H1 (cell line): ENCODE measurements around the gene ADSS2. TPM values are rescaled to one million over a fixed set of nuclear protein-coding genes. Genes with fewer than 3 reads are reported as not detected.

Experiments
- CTCF ChIA-PET: fragments of 300-600 bp; sonication (Branson Sonifier 250); formaldehyde crosslinking; loops from one replicate; lab custom pipeline; 2021; ENCODE audit not compliant: partially characterized antibody; lab: Charles Lee
- POLR2A ChIA-PET: fragments of 300-600 bp; sonication (Branson Sonifier 250); formaldehyde crosslinking; loops from one replicate; lab custom pipeline; 2021; ENCODE audit warnings: inconsistent platforms; ENCODE audit not compliant: partially characterized antibody; lab: Charles Lee
- DNase-seq, 2 experiments: peaks; one replicate each; pipeline versions ENCODE4 v3.0.0 to v3.0.0-alpha.2; 2010 to 2022; ENCODE audit warnings: low spot score in 2 of 2, low read depth in 1 of 2, mixed read lengths in 1 of 2
- FAIRE-seq: peaks from 2 replicates; lab custom pipeline; 2011; peaks lifted over from hg19 to GRCh38; lab: Jason Lieb, UNC
- H2AFZ ChIP-seq: 2 replicates; pipeline ENCODE4 v1.8.1; 2012; ENCODE audit warnings: low read length, inconsistent platforms
- H2AK5ac ChIP-seq: 2 replicates; pipeline ENCODE4 v1.6.1; 2013; ENCODE audit warnings: low read depth, low read length
- H2BK120ac ChIP-seq: replicated peaks from 2 replicates; pipeline ENCODE3; 2013; ENCODE audit warnings: low read depth, low read length, inconsistent platforms
- H2BK12ac ChIP-seq: 2 replicates; pipeline ENCODE4 v1.6.1; 2013; ENCODE audit warnings: low read depth, low read length
- H2BK15ac ChIP-seq: 2 replicates; pipeline ENCODE4 v1.6.1; 2013; ENCODE audit warnings: low read length
- H2BK20ac ChIP-seq: 2 replicates; pipeline ENCODE4 v1.6.1; 2013; ENCODE audit warnings: low read length
- H2BK5ac ChIP-seq: 2 replicates; pipeline ENCODE4 v1.6.1; 2013; ENCODE audit warnings: low read depth, low read length
- H3K14ac ChIP-seq: 2 replicates; pipeline ENCODE4 v1.6.1; 2013; ENCODE audit warnings: inconsistent platforms; ENCODE audit not compliant: insufficient read length
- H3K18ac ChIP-seq: 2 replicates; pipeline ENCODE4 v1.6.1; 2013; ENCODE audit warnings: low read length; ENCODE audit errors: extremely low read depth
- H3K23ac ChIP-seq: 2 replicates; pipeline ENCODE4 v1.6.1; 2013; ENCODE audit warnings: inconsistent platforms; ENCODE audit not compliant: insufficient read length
- H3K23me2 ChIP-seq: 2 replicates; pipeline ENCODE4 v1.6.1; 2013; ENCODE audit warnings: low read depth, low read length
- H3K27ac ChIP-seq: 2 replicates; pipeline ENCODE4 v1.6.1; 2011; ENCODE audit warnings: low read depth, low read length, inconsistent platforms
- H3K27me3 ChIP-seq, 4 experiments: replicated peaks in 1 of 4; 1 replicate in 1 of 4; 2 replicates in 3 of 4; pipeline versions ENCODE4 v1.6.1 to v1.8.1; 2011 to 2013; ENCODE audit warnings: low read length in 3 of 4, mild to moderate bottlenecking in 3 of 4, inconsistent platforms in 2 of 4, mixed read lengths in 2 of 4, moderate library complexity in 1 of 4; ENCODE audit not compliant: control insufficient read depth in 3 of 4, insufficient read depth in 3 of 4; ENCODE audit errors: extremely low read depth in 1 of 4
- H3K36me3 ChIP-seq, 4 experiments: 2 replicates each; pipeline versions ENCODE4 v1.6.1 to v1.8.1; 2011 to 2013; ENCODE audit warnings: mild to moderate bottlenecking in 4 of 4, low read length in 3 of 4, moderate library complexity in 2 of 4, control low read depth in 1 of 4, inconsistent platforms in 1 of 4; ENCODE audit not compliant: insufficient read depth in 4 of 4, control insufficient read depth in 2 of 4
- H3K4ac ChIP-seq: replicated peaks from 2 replicates; pipeline ENCODE3; 2013; ENCODE audit warnings: low read length, low read depth, mixed read lengths, inconsistent platforms; ENCODE audit not compliant: insufficient read length
- H3K4me1 ChIP-seq, 4 experiments: replicated peaks in 1 of 4; 1 replicate in 1 of 4; 2 replicates in 3 of 4; pipeline versions ENCODE4 v1.6.1 to v1.8.1; 2011 to 2013; ENCODE audit warnings: low read length in 3 of 4, inconsistent platforms in 2 of 4, mixed read lengths in 1 of 4; ENCODE audit not compliant: insufficient read depth in 4 of 4, control insufficient read depth in 3 of 4
- H3K4me2 ChIP-seq, 2 experiments: 2 replicates each; pipeline versions ENCODE4 v1.6.1 to v1.8.1; 2011 to 2013; ENCODE audit warnings: low read depth in 2 of 2, low read length in 2 of 2, control low read depth in 1 of 2, inconsistent platforms in 1 of 2, mild to moderate bottlenecking in 1 of 2; ENCODE audit not compliant: insufficient read depth in 1 of 2
- H3K4me3 ChIP-seq, 4 experiments: fragments of 200-600, 300-600 bp in 1 of 4; sonication (generic), shearing (Covaris generic), sonication (Bioruptor Twin) in 1 of 4; 2 replicates each; pipeline versions ENCODE4 v1.5.1 to v1.8.1; 2011 to 2016; ENCODE audit warnings: low read length in 4 of 4, low read depth in 3 of 4, control low read depth in 2 of 4, inconsistent platforms in 2 of 4, mild to moderate bottlenecking in 2 of 4, mixed read lengths in 1 of 4, moderate library complexity in 1 of 4; ENCODE audit not compliant: insufficient read depth in 2 of 4; ENCODE audit errors: extremely low read depth in 1 of 4
- H3K56ac ChIP-seq: replicated peaks from 2 replicates; pipeline ENCODE3; 2013; ENCODE audit warnings: low read depth, mild to moderate bottlenecking, mixed read lengths, low read length, inconsistent platforms; ENCODE audit not compliant: insufficient read length
- H3K79me1 ChIP-seq: 2 replicates; pipeline ENCODE4 v1.6.1; 2013; ENCODE audit warnings: low read depth, low read length, control low read depth
- H3K79me2 ChIP-seq, 2 experiments: 2 replicates each; pipeline versions ENCODE4 v1.6.1 to v1.8.1; 2012 to 2013; ENCODE audit warnings: low read length in 2 of 2, mild to moderate bottlenecking in 2 of 2, inconsistent platforms in 1 of 2; ENCODE audit not compliant: insufficient read depth in 2 of 2, control insufficient read depth in 1 of 2
- H3K9ac ChIP-seq, 4 experiments: replicated peaks in 1 of 4; 1 replicate in 1 of 4; 2 replicates in 3 of 4; pipeline versions ENCODE4 v1.6.1 to v1.8.1; 2011 to 2013; ENCODE audit warnings: low read depth in 3 of 4, low read length in 3 of 4, control low read depth in 2 of 4, mild to moderate bottlenecking in 2 of 4, moderate library complexity in 2 of 4, inconsistent platforms in 1 of 4; ENCODE audit errors: extremely low read depth in 1 of 4
- H3K9me3 ChIP-seq, 2 experiments: 2 replicates each; pipeline versions ENCODE4 v1.6.1 to v1.8.1; 2012 to 2013; ENCODE audit warnings: mild to moderate bottlenecking in 2 of 2, moderate library complexity in 2 of 2, control low read depth in 1 of 2, inconsistent platforms in 1 of 2, low read depth in 1 of 2, low read length in 1 of 2, mixed read lengths in 1 of 2; ENCODE audit not compliant: insufficient read depth in 2 of 2
- H4K20me1 ChIP-seq, 2 experiments: replicated peaks in 1 of 2; 2 replicates each; pipeline versions ENCODE3 to v1.8.1; 2011 to 2013; ENCODE audit warnings: inconsistent platforms in 2 of 2, low read length in 2 of 2, mild to moderate bottlenecking in 1 of 2; ENCODE audit not compliant: insufficient read depth in 2 of 2, control insufficient read depth in 1 of 2
- H4K5ac ChIP-seq: 2 replicates; pipeline ENCODE4 v1.6.1; 2013; ENCODE audit warnings: low read length, low read depth, mixed read lengths, inconsistent platforms; ENCODE audit not compliant: insufficient read length
- H4K8ac ChIP-seq: 2 replicates; pipeline ENCODE4 v1.8.0; 2013; ENCODE audit warnings: mild to moderate bottlenecking, moderate library complexity, low read length, inconsistent platforms; ENCODE audit not compliant: insufficient read depth; ENCODE audit errors: extremely low read depth
- H4K91ac ChIP-seq: replicated peaks from 2 replicates; pipeline ENCODE3; 2013; ENCODE audit warnings: low read length, mixed read lengths, inconsistent platforms; ENCODE audit not compliant: insufficient read length
- CHD1 ChIP-seq: IDR thresholded peaks from 2 replicates; pipeline ENCODE4 v1.6.1; 2012; ENCODE audit warnings: low read depth, low read length, improper control_type of control experiment
- WGBS, 2 experiments: shearing (Covaris generic) in 1 of 2; methylation state at CpG; one replicate each; pipeline versions ENCODE4 v1.1.6 to v1.1.7; 2013 to 2015; ENCODE audit warnings: low lambda C conversion rate in 2 of 2, mixed read lengths in 2 of 2, inconsistent platforms in 1 of 2, low coverage in 1 of 2, missing lambda C conversion rate in 1 of 2; ENCODE audit not compliant: insufficient replicate concordance in 2 of 2, insufficient coverage in 1 of 2, insufficient read length in 1 of 2; ENCODE audit errors: extremely low coverage in 1 of 2, missing lambda C conversion rate in 1 of 2; 5-methylcytosine and 5-hydroxymethylcytosine counted together
- polyA plus RNA-seq, 7 experiments: library from polyadenylated mRNA; depleted of rRNA in 3 of 7; stranded (reverse) in 5 of 7; unstranded in 2 of 7; fragments of >200 nt in 5 of 7; fragments of 200-250 nt in 2 of 7; gene quantifications; 1 replicate in 5 of 7; 2 replicates in 1 of 7; 4 replicates in 1 of 7; pipeline versions ENCODE4 v1.2.1 to v1.2.3, GENCODE V29; 2011 to 2013; ENCODE audit warnings: missing spikeins in 2 of 7, mixed read lengths in 2 of 7
- total RNA-seq: library from RNA; stranded (reverse); fragmentation: NEBNext Ultra II Directional; extraction: Animal tissue kit (Norgen Biotek cat#: 25700); gene quantifications from 2 replicates; pipeline ENCODE4 v1.2.1, GENCODE V29; 2021

Gene ADSS2
- total and polyA plus RNA-seq, 2 of the 8 experiments (the other 6 are each of a cell fraction or from before 2014, with no cell fraction given), result 29.8 to 108 TPM

GRCh38 chr1:244442850-244443249 is 8.9 kb downstream of the ADSS2 start:
- Histone ChIP-seq H2AK5ac (no peak overlapping the region), H3K23ac (no peak overlapping the region), H2BK120ac (no peak overlapping the region), H2AFZ (no peak overlapping the region), H3K36me3 (peaks cover 0 to 2% (median 0%) of the 10 kb centered on the region in 4 experiments; a peak in 1 of 8 replicates), H4K5ac (no peak overlapping the region), H3K9ac (no peak overlapping the region), H3K23me2 (no peaks in the 10 kb centered on the region), H2BK20ac (no peak overlapping the region), H3K9me3 (no peaks in the 10 kb centered on the region), H3K56ac (no peak overlapping the region), H3K27ac (no peak overlapping the region), H3K4me3 (no peak overlapping the region), H3K79me2 (peaks cover 9 to 95% of the 10 kb centered on the region in 2 experiments), H3K79me1 (peaks cover 5% of the 10 kb centered on the region), H2BK12ac (no peak overlapping the region), H4K20me1 (peaks cover 0 to 9% of the 10 kb centered on the region in 2 experiments), H4K8ac (no peak overlapping the region), H3K14ac (no peak overlapping the region), H3K27me3 (no peaks in the 10 kb centered on the region), H3K4me2 (no peak overlapping the region), H3K18ac (no peak overlapping the region), H2BK5ac (no peak overlapping the region), H3K4ac (no peak overlapping the region), H2BK15ac (no peak overlapping the region), H4K91ac (no peak overlapping the region), H3K4me1 (peaks cover 7 to 22% (median 15%) of the 10 kb centered on the region in 4 experiments)
- FAIRE-seq (no peak), DNase-seq (no peak)
- no peak for TF ChIP-seq CHD1
- POLR2A ChIA-PET, result interaction anchor here (0.5 to 2.0 kb wide), 5 partner anchors 7 to 453 kb away, joined by 3 to 5 read pairs (median 3); no protein-coding TSS in a partner anchor
- CTCF ChIA-PET, result no interaction called here
- 88% methylated on average over 2 of the region's 2 CpGs; no CpG with 5 or more reads in 1 of the 2 experiments for WGBS, 2 experiments
